Right ventricle myocardium superior (tissue), 1 donor: Measurements from ENCODE around the gene NHSL1. TPM values are rescaled to one million over a fixed set of nuclear protein-coding genes. Genes with fewer than 3 reads are reported as not detected.
A peak's percentile ranks its signal among the peaks of the same experiment; 100 is the strongest.

Experiments used
- ATAC-seq: fragments of 200-7000 bp; cut with Tn5 transposase; one replicate; pipeline ENCODE4 v1.9.1; 2020; ENCODE audit warnings: mild to moderate bottlenecking; ENCODE audit not compliant: poor library complexity
- DNase-seq: peaks from one replicate; pipeline ENCODE4 v3.0.0-alpha.2; 2020
- intact Hi-C: fragments of 100-400 bp; cut with DNase I; formaldehyde crosslinking; loops from one replicate; pipeline ENCODE4 v1.11.2; 2022
- total RNA-seq: library from RNA; stranded (reverse); fragmentation: NEBNext Ultra II Directional; extraction: Animal tissue kit (Norgen Biotek cat#: 25700); gene quantifications from one replicate; pipeline ENCODE4 v1.2.1, GENCODE V29; 2021
- donor health status: DM: no; HTN: yes; CAD: no; lungs with severe emphysema.

Gene NHSL1
- total RNA-seq, 1 donor from 2014 or later = 44.2 TPM

DNA sequence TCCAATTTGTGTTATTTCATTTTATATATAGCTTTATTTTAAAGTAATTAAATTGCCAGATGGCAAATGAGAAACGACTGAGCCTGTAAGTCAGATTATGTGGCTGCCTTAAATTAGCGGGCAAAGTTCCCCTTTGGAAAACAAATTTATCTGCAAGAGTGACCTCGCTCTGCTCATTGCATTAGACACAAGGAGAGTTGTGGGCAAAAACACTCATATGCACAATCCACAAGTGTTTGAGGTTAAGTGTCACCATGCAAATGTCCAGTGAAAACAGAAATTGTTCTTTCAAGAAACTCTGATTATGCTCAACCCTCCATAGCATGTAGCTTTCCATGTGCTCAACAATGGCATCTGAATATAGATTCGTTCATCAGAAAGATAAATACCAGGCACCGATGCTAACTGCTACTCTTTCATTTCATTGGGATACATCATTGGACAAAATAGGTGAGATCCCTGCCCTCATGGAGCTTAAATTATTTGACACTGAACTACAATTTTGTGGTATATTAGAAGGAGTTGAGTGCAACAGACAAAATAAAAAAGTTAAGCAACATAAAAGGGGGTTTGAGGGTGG is 1.7 kb upstream of the NHSL1 start:
- intact Hi-C loops = no loop called here
- DNase-seq (no peak), ATAC-seq (no peak)

DNA sequence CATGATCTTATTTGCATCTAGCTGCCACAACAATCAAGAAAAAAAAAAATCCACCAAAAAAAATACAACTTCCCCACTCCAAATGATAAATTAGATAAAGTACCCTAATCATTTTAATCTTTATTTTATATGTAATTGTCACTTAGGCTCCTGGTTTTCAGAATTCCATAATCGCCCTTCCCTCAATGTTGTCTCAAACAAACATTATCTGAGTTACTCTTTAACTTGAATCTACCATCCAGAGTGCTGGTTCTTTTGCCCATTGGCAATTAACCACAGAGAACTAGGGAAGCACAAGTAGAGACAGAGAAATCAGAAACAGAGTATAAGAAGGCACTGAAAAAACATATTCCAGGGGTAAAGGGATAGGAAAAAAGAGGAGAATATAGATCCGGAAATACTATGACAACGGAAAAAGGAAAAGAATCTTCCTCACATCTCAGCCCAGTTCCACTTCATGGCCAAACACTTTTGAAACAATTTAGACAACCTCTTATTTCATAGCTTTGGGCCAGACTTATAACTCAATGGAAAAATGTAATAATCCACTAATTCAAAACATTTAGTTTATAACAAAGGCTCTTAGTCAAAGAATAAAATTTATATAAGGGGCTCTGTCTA is 861 bp upstream of the NHSL1 start:
- intact Hi-C loops = no loop called here
- ATAC-seq (no peak), DNase-seq (no peak)

DNA sequence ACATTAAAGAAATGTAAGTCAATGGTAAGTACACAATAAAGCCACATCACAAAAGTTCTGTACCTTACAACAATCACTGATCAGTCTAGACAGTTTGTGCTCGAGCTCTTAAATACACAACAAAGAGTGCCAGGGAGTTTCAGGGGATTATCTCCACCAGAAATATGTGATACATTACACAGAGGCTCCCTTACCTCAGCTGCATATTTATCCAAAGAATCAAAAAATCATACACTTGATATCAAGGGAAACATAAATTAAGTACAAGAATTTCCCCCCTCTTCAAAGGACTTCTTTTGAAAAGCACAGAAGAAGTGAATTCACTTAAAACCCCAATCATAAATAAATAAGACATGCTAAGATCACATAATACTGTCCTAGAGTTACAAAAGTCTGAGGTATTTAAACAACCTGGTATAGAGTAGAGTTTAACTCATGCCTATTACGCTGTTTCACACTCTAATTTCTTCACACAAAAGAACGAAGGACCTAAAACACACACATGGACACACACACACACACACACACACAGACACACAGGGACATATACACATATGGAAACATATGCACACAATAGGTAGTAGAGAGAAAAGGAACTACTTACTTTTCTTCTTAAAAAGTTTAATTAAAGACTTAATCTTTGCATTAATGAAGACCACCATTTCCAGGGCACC is 528 bp downstream of the NHSL1 start:
- no peak for DNase-seq
- no peak for ATAC-seq
- intact Hi-C loops = no loop called here

DNA sequence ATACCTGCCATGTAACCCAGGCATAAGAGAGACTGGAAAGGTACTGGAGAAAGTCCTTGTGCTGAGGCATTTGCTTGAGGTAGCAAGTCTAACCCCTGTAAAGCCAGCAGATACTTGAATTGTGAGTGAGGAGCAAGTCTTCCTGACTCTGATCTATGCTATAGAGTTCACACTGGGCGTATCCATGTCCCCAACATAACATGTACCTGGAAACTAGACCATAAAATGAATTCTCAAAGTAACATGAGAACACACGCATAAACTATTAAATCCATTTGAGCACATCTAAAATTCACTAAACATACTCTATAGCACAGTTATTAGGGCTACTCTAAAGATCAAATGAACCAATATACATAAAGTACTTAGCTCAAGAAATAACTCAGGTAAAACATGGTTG is 2.0 kb downstream of the NHSL1 start:
- intact Hi-C loops = no loop called here
- no peak for ATAC-seq

DNA sequence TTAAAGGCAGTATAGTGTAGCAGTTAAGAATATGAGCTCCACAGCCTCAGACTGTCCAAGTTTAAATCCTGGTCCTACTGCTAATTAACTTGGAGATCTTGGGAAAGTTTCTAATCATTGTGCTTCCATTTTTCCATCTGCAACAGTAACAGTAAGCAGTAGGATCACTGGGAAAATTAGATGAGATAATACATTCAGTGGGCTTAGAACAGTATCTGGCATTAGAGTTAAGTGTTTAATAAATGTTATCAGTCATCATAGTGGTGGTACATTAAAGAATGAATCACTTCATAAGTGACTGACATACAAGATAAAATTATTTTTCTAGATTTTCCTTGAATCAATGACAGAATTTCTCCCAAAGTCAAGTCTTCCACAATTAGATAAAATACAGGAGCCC is 5.0 kb downstream of the NHSL1 start:
- intact Hi-C loops = no loop called here
- DNase-seq (no peak), ATAC-seq (no peak)

More for the DNA sequence above, 2.0 kb downstream of the NHSL1 start:
- no peak for DNase-seq

DNA sequence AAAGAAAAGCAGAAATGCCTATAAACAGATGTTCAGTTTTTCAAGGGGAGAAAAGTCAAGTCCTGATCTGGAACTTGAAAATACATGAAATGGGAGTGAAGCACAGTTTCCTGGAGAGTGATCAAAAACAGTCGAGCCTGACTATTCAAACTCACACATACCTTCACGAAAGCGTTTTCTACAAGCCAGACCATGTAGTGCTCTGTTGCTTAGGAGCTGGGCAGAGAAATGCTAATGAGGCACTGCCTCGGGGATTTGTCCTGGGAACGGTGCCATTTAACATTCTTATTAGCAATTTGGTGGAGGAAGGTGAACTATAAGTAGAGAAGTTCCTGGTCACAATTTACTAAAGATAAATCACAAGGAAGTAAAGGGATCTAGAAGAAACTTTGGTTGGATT is 5.9 kb downstream of the NHSL1 start:
- ATAC-seq (peak; percentile 79), DNase-seq (no peak)
- intact Hi-C loops = no loop called here

DNA sequence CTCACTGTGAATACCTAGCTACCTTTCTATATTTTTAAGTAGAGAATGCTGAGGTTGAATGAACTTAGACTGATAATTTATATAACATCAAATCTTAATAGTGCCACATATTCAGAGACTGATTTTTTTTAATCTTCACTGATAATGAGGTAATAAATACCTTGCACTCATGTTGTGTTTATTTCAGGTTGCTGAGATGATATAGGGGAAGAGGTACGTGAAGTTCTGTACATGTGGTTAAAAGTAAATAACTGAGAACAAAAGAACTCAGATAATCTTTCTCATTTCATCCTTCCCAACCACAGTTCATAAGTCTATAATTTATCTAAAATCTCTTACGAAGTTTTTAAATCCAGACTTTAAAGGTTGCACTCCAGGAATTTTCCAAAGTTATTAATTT is 6.4 kb downstream of the NHSL1 start:
- intact Hi-C loops = no loop called here
- DNase-seq (no peak), ATAC-seq (no peak)

DNA sequence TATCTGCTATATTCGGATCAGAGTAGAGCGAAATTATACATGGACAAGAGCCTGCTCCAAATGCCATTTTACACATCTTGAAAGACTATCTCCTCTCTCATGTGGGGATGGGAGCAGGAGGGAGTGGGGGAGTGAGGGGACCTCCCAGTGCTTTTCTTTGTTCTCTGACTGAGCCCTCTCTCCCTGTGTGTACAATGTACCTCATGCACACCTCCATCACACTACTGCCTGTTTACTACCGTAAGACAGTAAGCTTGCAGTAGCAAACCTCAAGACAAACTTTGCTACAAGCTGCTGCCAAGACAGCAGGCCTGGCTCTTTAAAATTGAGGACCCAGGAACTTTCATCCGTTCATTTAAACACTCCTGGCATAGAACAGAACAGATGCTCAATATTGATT is 7.2 kb downstream of the NHSL1 start:
- DNase-seq (no peak), ATAC-seq (no peak)
- intact Hi-C loops = no loop called here

DNA sequence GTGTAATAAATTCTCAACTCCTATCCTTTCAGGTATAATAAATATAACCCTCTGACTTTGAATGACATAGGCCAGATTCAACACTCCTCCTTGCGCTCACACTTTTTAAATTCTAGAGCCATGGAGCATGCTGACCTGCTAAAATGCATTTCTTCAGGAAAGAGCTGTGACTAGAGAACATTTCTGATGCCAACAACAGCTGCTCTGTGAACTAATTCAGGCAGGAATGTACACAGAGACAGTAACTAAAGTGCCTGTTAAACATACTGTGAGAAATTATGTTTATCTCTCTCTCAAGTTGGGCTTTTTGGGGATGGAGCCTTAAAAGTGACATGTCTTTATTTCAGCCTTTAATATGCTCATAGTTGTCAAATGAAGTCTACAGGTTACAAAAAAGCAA is 8.3 kb downstream of the NHSL1 start:
- no peak for ATAC-seq
- no peak for DNase-seq
- intact Hi-C loops = no loop called here

DNA sequence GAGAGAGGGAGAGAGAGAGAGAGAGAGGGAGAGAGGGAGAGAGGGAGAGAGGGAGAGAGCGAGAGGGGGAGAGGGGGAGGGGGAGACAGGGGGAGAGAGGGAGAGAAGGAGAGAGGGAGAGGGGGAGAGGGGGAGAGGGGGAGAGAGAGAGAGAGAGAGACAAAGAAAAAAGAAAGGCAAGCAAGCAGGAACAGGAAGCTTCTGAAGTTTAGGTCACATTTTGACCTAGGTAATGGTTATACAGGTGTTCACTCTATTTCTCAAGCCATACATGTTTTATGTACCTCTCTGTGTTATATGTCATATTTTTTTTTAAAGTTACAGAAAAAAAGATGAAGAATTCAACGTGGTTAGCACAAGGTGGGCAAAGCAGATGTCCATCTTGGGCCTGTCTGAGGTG is 9.4 kb downstream of the NHSL1 start:
- DNase-seq = no peak
- intact Hi-C loops = no loop called here
- no peak for ATAC-seq

DNA sequence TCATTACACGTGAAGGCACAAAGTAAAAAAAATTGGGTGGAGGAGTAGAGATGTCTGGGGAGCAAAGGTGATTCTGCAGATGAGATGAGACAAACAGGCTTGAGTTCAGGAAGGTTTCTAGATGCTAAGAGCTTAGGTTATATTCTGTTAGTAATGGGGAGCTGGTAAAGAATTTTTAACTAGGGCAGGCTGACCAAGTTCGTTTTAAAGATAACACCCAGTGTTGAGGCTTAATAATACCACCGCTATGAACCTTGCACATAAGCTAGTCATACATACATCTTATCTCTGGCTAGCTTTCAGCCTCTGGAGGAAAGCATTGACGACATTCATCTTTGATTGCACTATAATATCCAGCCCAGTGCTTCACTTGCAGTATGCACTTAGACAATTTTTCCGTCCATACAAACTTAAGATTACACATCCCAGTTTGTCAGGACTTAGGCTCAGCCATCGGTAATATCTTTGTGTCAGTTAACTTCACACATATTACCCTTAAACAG is 12.1 kb downstream of the NHSL1 start:
- intact Hi-C loops = no loop called here
- DNase-seq = no peak
- no peak for ATAC-seq

DNA sequence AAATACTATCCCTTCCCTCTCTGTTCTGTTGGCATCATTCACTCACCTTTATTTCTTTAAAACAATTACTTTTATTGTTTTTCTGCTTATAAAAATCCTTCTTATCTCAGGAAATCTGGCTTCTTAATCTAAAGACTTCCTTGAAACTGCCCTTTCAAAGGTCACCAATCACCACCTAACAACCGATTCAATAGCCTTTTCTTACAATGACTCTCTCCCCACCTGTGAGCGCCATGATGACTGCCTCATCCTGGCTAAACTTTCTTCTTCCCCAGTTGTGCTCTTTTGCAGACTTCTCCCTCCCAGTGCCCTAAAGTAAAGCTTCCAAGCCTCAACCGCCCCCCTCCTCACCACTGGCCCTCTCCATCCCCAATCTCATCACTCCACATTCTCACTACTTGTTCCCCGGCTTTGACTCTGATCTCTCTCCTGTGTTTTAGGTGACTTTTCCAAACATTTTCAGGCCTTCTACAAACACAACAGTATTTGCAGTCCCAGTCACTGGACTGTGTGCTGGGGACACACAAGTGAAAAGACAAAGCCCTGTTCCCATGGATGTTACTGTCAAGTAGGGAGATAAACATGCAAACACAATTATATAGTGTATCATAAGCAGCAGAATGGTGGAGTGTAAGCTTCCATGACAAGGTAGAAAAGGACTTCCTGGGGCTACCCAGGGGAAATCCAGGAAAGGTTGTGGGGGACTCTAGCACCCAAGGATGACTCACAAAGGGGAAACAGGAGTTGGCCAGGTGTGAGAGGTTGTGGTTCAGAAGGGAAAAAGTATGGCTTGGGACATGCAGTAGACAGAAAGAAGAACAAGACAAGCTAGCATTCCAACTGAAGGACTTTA is 12.8 kb downstream of the NHSL1 start:
- no peak for DNase-seq
- intact Hi-C loops = no loop called here
- ATAC-seq = no peak

DNA sequence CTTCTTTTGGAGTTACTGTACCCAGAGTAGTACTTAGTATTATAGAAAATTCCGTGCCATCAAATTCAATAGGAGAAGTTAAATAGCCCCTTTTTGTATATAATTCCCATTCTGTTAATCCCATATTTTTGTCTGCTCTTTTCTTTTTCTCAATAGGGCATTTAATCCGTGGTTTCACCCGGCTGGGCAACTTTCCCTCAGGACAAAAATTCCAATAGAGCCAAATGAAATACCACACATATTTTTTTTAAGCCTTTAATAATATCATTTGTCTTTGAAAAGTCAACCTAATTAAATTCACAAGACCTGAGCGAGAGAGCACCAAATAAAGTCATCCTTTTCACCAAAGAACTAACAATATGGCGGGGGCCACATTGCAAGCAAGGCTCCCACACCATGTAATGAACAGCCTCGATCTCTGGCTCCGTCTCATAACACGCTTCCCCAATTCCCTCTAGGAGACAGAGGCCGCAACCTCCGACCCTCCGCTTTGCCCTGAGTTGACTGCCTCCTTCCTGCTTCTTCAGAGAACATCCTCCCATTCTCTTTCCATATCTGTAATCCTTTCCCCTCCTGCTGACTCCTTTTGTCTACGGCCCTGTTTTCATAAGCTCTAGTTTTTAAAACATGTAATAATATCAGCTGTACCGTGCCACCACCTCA is 13.6 kb downstream of the NHSL1 start:
- no peak for ATAC-seq
- DNase-seq = no peak
- intact Hi-C loops = no loop called here

DNA sequence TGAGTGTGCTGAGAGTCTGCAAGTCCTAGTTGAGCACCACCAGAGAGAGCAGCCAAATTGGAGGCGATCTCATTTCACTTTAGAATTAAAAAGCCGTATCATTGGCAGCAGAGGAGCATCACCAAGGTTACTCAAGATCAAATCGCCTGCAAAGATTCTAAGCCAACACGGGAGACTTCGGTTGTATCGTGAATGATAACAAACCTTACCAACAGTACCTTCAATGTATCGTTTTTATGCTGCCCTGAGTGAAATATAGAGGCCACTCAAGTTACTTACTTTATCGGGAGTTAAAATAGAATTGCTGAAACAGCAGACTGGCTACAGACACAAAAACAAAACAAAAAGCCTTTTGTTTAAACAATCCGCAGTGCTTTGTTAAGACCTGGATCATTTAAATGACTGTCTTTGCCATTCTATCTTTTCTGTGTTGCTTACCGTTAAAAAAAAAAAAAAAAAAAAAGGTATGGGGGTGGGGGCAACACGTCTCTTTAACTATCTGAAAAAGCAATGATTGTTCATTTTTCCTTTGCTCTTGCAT is 14.2 kb downstream of the NHSL1 start:
- intact Hi-C loops = no loop called here
- ATAC-seq = peak; percentile 58
- no peak for DNase-seq

DNA sequence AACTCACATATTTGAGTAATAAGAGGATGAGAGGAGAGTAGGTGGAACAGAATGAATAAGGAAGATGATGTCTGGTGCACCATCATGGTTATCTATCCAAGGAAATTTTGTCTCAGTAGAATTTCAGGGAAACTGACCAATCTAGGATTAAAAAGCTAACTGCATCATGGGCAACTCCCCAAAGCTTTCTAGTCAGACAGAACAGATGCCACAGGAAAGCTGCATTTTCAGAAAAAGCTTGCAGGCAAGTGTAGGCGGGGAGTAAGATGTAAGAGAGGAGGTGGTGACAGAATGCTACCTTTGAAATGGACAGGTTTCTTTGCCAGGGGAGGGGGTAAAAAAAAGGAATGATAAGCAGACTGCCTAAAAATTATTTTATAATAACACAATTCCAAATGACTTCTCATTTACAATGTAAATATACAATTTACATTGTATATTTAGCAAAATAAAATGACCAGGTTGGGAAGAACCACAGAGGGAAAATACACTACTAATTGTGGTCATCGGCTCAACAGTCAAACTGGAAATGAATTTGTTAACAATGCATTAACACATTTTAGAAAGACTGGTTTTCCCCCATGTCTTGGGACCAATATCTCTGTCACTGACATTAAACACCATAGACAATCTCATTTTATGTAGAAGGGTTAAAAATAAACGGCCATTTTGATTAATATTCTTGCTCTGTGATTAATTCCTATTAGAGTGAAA is 15.1 kb downstream of the NHSL1 start:
- intact Hi-C loops = no loop called here
- ATAC-seq = no peak
- DNase-seq = no peak

DNA sequence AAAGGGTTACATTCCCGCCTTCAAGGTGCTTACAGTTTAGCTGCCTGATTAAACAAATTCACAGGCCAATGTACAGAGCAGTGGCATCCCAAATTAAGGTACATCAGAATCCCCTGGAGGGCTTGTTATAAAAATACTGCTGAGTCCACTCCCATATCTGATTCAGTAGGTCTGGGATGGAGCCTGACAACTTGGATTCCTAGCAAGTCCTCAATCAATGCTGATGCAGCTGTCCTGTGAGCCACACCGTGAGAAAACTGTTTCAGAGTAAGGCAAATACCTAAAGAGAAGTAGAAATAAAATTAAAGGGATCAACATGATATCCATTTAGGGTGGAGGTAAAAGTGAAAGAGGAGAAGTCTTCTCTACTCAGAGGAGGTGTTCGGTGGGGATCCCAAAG is 16.5 kb downstream of the NHSL1 start:
- no peak for DNase-seq
- ATAC-seq = no peak
- intact Hi-C loops = no loop called here

DNA sequence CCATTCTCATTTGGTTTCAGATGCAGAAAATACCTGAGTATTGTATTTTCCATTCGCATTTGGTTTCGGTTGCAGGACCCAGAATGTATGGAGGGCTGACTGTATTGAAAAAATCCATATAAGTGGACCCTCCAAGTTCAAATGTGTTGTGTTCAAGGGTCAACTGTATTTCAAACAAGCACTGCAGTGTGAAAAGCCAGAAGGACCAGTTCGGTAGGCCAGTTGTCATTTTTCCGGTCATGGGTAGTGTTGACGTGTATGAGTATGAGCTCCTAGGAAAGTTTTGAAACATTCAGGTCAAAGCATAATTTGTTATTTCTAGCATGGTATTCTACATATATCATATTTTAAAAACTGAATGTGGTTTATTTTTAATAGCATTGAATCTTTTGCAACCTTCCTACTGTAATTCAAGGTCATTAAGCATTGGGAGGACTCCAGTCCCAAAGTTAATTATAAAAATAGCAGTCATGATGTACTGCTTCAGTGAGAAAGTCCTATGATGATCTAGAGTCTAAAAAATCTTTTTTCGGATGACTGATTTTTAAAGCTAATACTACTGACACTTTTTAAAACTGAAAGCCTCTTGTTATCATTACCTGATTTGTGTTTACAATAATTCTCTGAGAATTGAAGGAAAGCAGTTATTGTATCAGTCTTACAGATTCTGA is 18.9 kb downstream of the NHSL1 start:
- peak; percentile 43 for ATAC-seq
- intact Hi-C loops = no loop called here
- no peak for DNase-seq
